Adrenal gland (tissue), 12 donors: ENCODE measurements around the gene PFKM. TPM values are rescaled to one million over a fixed set of nuclear protein-coding genes. Genes with fewer than 3 reads are reported as not detected.

ENCODE experiments used
- DNase-seq, 7 donors: peaks; one replicate each; pipeline ENCODE4 v3.0.0-alpha.2; 2019 to 2020
- H3K27ac ChIP-seq, 5 donors: fragments of 200-600 bp; sonication (generic) in 4 of 5; 1 replicate in 3 of 5; 2 replicates in 2 of 5; pipeline versions ENCODE4 v1.5.1 to v1.8.0; 2016 to 2020; ENCODE audit warnings: mild to moderate bottlenecking in 1 of 5
- H3K27me3 ChIP-seq: fragments of 200-600 bp; 2 replicates; pipeline ENCODE4 v1.8.0; 2021
- H3K36me3 ChIP-seq, 2 donors: fragments of 200-600 bp; replicated peaks in 1 of 2; 1 replicate in 1 of 2; 2 replicates in 1 of 2; pipeline versions ENCODE4 v1.5.1 to v1.8.0; 2018 to 2022
- H3K4me1 ChIP-seq, 2 donors: fragments of 200-600 bp; replicated peaks in 1 of 2; 1 replicate in 1 of 2; 2 replicates in 1 of 2; pipeline versions ENCODE4 v1.5.1 to v1.8.0; 2018 to 2021
- H3K4me3 ChIP-seq, 4 donors: fragments of 200-600 bp; sonication (generic) in 3 of 4; one replicate each; pipeline ENCODE4 v1.5.1; 2016 to 2018
- H3K9me3 ChIP-seq, 3 donors: fragments of 200-600 bp; sonication (generic) in 1 of 3; replicated peaks in 1 of 3; 1 replicate in 2 of 3; 2 replicates in 1 of 3; pipeline versions ENCODE4 v1.5.1 to v1.8.0; 2016 to 2021
- POLR2A ChIP-seq, 2 donors: fragments of 450-650 bp; IDR thresholded peaks; one replicate each; pipeline ENCODE4 v1.6.1; 2017; ENCODE audit warnings: antibody characterized with exemption in 2 of 2, mild to moderate bottlenecking in 2 of 2, moderate library complexity in 1 of 2
- WGBS, 4 donors: extraction: QIAGEN DNeasy Blood & Tissue Kit in 2 of 4; methylation state at CpG; one replicate each; pipeline versions ENCODE4 v1.1.5 to v1.1.7; 2013 to 2017; 5-methylcytosine and 5-hydroxymethylcytosine counted together
- intact Hi-C, 2 donors: fragments of 100-400 bp; cut with DNase I; formaldehyde crosslinking; loops; one replicate each; pipeline versions ENCODE4 v1.14.1 to v1.15.0; 2022 to 2023
- polyA plus RNA-seq, 3 donors: library from polyadenylated mRNA; stranded (reverse); fragments of 200-250 nt in 2 of 3; fragments of 350-450 nt in 1 of 3; fragmentation: Illumina TruSeq in 1 of 3; extraction: RNeasy Lipid Tissue Mini Kit (QIAGEN cat#74804) in 1 of 3; gene quantifications; one replicate each; pipeline ENCODE4 v1.2.3, GENCODE V29; 2013 to 2014
- total RNA-seq, 9 donors: library from RNA; depleted of rRNA in 4 of 9; stranded (reverse); fragments of >200 nt in 4 of 9; fragments of 120-200 nt in 1 of 9; fragmentation: NEBNext Ultra II Directional in 1 of 9; extraction: Animal tissue kit (Norgen Biotek cat#: 25700) in 1 of 9; gene quantifications; one replicate each; pipeline versions ENCODE4 v1.1.0 to v1.2.4, GENCODE V29; 2013 to 2023
- TF ChIP-seq, protein P1 (sequence below), 6 experiments: fragments of 450-650 bp in 4 of 6; fragments of 200-600 bp in 2 of 6; sonication (generic) in 1 of 6; IDR thresholded peaks; 1 replicate in 5 of 6; 2 replicates in 1 of 6; pipeline versions ENCODE4 v1.5.1 to v1.8.0; 2016 to 2021; ENCODE audit warnings: antibody characterized with exemption in 6 of 6, mild to moderate bottlenecking in 2 of 6, moderate library complexity in 1 of 6
- donor health status: healthy with polysubstance abuse.
- donor health status: Bipolar disorder and iron deficiency.
- donor health status: DM: yes; HTN: yes; CAD: no.
- donor health status: DM: no; HTN: no; CAD: no.
- donor health status: DM: no; HTN: no; CAD: no.
- donor health status: DM: yes; HTN: yes; CAD: no.

The PFKM gene
- total and polyA plus RNA-seq, 12 donors: 44.4 to 183 (median 107) TPM

DNA sequence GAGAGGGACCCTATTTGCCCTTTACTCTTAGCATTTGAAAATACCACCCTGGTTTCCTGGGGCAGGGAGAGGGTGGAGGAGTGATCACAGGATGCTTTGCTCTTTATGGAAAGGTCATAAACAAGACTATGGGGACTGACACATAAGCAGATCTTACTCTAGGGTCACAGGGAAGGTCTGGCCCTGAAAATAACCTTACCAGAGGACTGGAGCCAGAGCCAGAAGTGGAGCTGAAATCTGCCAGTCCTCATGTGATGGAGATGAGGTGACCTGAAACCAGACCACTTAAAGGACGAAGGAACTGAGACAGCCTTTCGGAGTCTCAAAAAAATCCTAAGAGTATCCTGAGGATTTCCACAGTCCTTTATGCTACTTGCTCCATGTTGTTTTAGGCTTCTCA, 12.4 kb downstream of the PFKM start:
- no peaks in the 10 kb centered on the region for H3K4me1 ChIP-seq
- intact Hi-C loops: no loop called here

DNA sequence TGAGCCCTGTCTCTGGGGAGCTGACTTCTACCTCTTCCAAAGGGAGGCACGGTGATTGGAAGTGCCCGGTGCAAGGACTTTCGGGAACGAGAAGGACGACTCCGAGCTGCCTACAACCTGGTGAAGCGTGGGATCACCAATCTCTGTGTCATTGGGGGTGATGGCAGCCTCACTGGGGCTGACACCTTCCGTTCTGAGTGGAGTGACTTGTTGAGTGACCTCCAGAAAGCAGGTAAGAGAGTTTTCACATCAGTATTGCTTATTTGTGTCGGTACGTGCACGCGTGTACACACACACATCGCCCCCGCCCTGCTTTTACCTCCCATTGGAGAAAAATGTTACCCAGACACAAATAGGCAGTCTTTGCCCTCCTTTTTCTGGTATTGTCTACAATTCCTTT, 13.7 kb downstream of the PFKM start:
- Histone ChIP-seq H3K4me1 (no peaks in the 10 kb centered on the region), H3K27me3 (no peaks in the 10 kb centered on the region), H3K9me3 (no peaks in the 10 kb centered on the region), H3K27ac (no peak overlapping the region), H3K36me3 (peaks cover 0 to 86% of the 10 kb centered on the region in 2 donors), H3K4me3 (no peak overlapping the region)
- intact Hi-C loops: no loop called here
- 91 to 97% (median 92%) methylated on average over 14 of the region's 14 CpGs for WGBS, 4 donors
- DNase-seq: no peak
- TF ChIP-seq, protein P1, sequence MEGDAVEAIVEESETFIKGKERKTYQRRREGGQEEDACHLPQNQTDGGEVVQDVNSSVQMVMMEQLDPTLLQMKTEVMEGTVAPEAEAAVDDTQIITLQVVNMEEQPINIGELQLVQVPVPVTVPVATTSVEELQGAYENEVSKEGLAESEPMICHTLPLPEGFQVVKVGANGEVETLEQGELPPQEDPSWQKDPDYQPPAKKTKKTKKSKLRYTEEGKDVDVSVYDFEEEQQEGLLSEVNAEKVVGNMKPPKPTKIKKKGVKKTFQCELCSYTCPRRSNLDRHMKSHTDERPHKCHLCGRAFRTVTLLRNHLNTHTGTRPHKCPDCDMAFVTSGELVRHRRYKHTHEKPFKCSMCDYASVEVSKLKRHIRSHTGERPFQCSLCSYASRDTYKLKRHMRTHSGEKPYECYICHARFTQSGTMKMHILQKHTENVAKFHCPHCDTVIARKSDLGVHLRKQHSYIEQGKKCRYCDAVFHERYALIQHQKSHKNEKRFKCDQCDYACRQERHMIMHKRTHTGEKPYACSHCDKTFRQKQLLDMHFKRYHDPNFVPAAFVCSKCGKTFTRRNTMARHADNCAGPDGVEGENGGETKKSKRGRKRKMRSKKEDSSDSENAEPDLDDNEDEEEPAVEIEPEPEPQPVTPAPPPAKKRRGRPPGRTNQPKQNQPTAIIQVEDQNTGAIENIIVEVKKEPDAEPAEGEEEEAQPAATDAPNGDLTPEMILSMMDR (IDR thresholded peaks at IDR 0.05): no peak
- no peak for TF ChIP-seq POLR2A (IDR thresholded peaks at IDR 0.05)

More for the DNA sequence above, 12.4 kb downstream of the PFKM start:
- WGBS, 4 donors: 91 to 100% (median 95%) methylated on average over 2 of the region's 2 CpGs
- no peak for DNase-seq
- no peaks in the 10 kb centered on the region for H3K9me3 ChIP-seq
- no peaks in the 10 kb centered on the region for H3K27me3 ChIP-seq
- no peak overlapping the region for H3K4me3 ChIP-seq
- no peak for TF ChIP-seq POLR2A (IDR thresholded peaks at IDR 0.05)
- TF ChIP-seq, protein P1 (IDR thresholded peaks at IDR 0.05): no peak
- no peak overlapping the region for H3K27ac ChIP-seq
- H3K36me3 ChIP-seq: peaks cover 0 to 79% of the 10 kb centered on the region in 2 donors

DNA sequence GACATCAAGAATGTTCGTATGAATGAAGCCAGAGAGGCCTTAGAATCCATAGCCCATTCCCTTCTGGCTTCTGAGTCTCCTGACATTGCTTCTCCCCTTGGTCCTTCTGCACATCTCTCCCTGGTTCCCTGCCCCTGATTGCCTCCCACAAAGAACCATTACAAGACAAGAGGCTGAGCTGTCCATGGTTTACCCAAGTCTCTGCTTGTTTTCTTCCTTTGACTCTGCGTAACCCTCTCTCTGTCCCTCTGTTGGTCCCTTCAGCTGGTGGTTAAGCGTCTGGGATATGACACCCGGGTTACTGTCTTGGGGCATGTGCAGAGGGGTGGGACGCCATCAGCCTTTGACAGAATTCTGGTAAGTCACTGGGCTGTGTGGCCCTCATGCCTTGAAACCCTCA, 15.9 kb downstream of the PFKM start:
- Histone ChIP-seq H3K4me1 (no peaks in the 10 kb centered on the region), H3K9me3 (no peaks in the 10 kb centered on the region), H3K36me3 (peaks cover 0 to 99% of the 10 kb centered on the region in 2 donors), H3K27ac (no peak overlapping the region), H3K4me3 (no peak overlapping the region), H3K27me3 (no peaks in the 10 kb centered on the region)
- TF ChIP-seq, protein P1 (IDR thresholded peaks at IDR 0.05): no peak
- TF ChIP-seq POLR2A (IDR thresholded peaks at IDR 0.05): no peak
- 87 to 95% (median 93%) methylated on average over 4 to 5 of the region's 5 CpGs for WGBS, 4 donors
- intact Hi-C loops: no loop called here
- DNase-seq: no peak

DNA sequence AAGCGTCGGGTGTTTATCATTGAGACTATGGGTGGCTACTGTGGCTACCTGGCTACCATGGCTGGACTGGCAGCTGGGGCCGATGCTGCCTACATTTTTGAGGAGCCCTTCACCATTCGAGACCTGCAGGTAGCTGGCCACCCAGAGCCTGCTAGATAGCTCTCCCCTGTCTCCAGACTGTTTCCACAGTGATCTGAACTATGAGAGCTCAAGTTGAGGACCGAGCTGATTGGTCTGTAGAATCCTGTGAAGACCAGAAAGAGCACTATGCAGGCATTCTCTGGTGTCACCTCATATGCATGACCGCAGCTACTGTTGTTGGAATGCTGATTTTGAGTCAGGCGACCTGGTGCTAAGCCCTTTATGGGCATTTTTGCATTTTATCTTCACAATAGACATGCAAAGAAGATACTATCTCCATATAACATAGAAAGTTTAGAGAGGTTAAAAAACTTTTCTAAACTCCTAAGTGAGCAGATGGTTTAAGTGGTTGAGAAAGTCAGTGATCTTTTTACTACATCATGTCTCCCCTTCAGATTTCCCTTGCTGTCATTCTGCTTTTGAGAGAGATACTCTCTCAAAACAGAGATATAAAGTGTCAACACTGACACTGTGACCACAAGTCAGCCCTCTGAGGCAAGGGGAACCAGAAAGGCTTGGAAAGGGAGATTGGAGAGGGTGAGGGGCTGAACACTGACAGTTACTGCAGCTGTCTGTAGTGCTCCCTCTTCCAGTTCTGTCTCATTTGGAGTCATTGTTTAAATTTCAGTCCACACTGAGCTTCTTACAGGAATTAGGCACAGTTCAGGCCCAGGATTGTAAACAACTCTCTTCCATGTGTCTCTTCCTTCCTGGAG, 23.9 kb downstream of the PFKM start:
- no peaks in the 10 kb centered on the region for H3K27me3 ChIP-seq
- H3K36me3 ChIP-seq: peaks cover 0 to 96% of the 10 kb centered on the region in 2 donors
- no peak overlapping the region for H3K27ac ChIP-seq
- H3K4me1 ChIP-seq: no peaks in the 10 kb centered on the region
- DNase-seq: no peak
- no peak for TF ChIP-seq POLR2A (IDR thresholded peaks at IDR 0.05)
- TF ChIP-seq, protein P1 (IDR thresholded peaks at IDR 0.05): no peak
- intact Hi-C loops: no loop called here
- H3K9me3 ChIP-seq: no peaks in the 10 kb centered on the region
- no peak overlapping the region for H3K4me3 ChIP-seq
- 88 to 93% (median 89%) methylated on average over 3 to 7 of the region's 7 CpGs for WGBS, 4 donors
